ENCODE measurements around the gene TMEM132E.

GRCh38 chr17:34647511-34647910, 68.1 kb downstream of the TMEM132E start:
- TF ChIP-seq CTCF (IDR thresholded peaks at IDR 0.05) (no peak), POLR2A (IDR thresholded peaks at IDR 0.05) (no peak), POLR2AphosphoS5 (IDR thresholded peaks at IDR 0.05; ENCODE audit: insufficient read depth in 1 of 2, low read depth in 1 of 2) (no peak)

Measured in vagina (tissue), 2 donors.